Hepatocyte (in vitro differentiated cells): ENCODE results near the gene TDRKH. TPM values are rescaled to one million over a fixed set of nuclear protein-coding genes. Genes with fewer than 3 reads are reported as not detected.

ENCODE experiments used
- DNase-seq: peaks from one replicate; pipeline ENCODE4 v3.0.0-alpha.2; 2016; ENCODE audit warnings: low spot score
- H2AFZ ChIP-seq: fragments of 200-600 bp; sonication (generic); 2 replicates; pipeline ENCODE4 v1.6.0; 2016; ENCODE audit warnings: antibody characterized with exemption, mild to moderate bottlenecking
- H3K27ac ChIP-seq: fragments of 200-600 bp; sonication (generic); 2 replicates; pipeline ENCODE4 v1.5.1; 2016; ENCODE audit warnings: mild to moderate bottlenecking
- H3K27me3 ChIP-seq: fragments of 200-600 bp; sonication (generic); 2 replicates; pipeline ENCODE4 v1.6.1; 2016
- H3K36me3 ChIP-seq: fragments of 200-600 bp; sonication (generic); replicated peaks from 2 replicates; pipeline ENCODE4 v1.5.1; 2016; ENCODE audit warnings: low read depth; ENCODE audit not compliant: insufficient read depth
- H3K4me1 ChIP-seq: fragments of 200-600 bp; sonication (generic); 2 replicates; pipeline ENCODE4 v1.5.1; 2016; ENCODE audit warnings: mild to moderate bottlenecking, moderate library complexity; ENCODE audit not compliant: insufficient read depth
- H3K4me2 ChIP-seq: fragments of 200-600 bp; sonication (generic); 2 replicates; pipeline ENCODE4 v1.6.0; 2016
- H3K4me3 ChIP-seq: fragments of 200-600 bp; sonication (generic); 2 replicates; pipeline ENCODE4 v1.5.1; 2016; ENCODE audit warnings: mild to moderate bottlenecking
- H3K79me2 ChIP-seq: fragments of 200-600 bp; sonication (generic); 2 replicates; pipeline ENCODE4 v1.6.0; 2017; ENCODE audit warnings: mild to moderate bottlenecking
- H3K9me2 ChIP-seq: fragments of 200-600 bp; sonication (generic); replicated peaks from 2 replicates; pipeline ENCODE4 v1.6.0; 2017; ENCODE audit warnings: mild to moderate bottlenecking; ENCODE audit not compliant: insufficient read depth
- H3K9me3 ChIP-seq: fragments of 200-600 bp; sonication (generic); 2 replicates; pipeline ENCODE4 v1.5.1; 2016; ENCODE audit warnings: low read depth, mild to moderate bottlenecking
- H4K20me1 ChIP-seq: fragments of 200-600 bp; sonication (generic); 2 replicates; pipeline ENCODE4 v1.6.0; 2016; ENCODE audit warnings: mild to moderate bottlenecking; ENCODE audit not compliant: insufficient read depth, poor library complexity, severe bottlenecking
- CTCF ChIP-seq: fragments of 200-600 bp; sonication (generic); IDR thresholded peaks from 2 replicates; pipeline ENCODE4 v1.5.1; 2016; ENCODE audit warnings: antibody characterized with exemption, mild to moderate bottlenecking; ENCODE audit not compliant: poor library complexity
- EZH2 ChIP-seq: fragments of 200-600 bp; sonication (generic); IDR thresholded peaks from 2 replicates; pipeline ENCODE4 v1.6.1; 2016; ENCODE audit warnings: antibody characterized with exemption, mild to moderate bottlenecking, borderline replicate concordance
- EZH2phosphoT487 ChIP-seq: fragments of 200-600 bp; sonication (generic); IDR thresholded peaks from one replicate; pipeline ENCODE4 v1.6.1; 2018; ENCODE audit warnings: antibody characterized with exemption, mild to moderate bottlenecking, low read depth, moderate library complexity; ENCODE audit not compliant: unreplicated experiment, severe bottlenecking
- WGBS: methylation state at CpG from one replicate; pipeline ENCODE4 v1.1.6; 2016; ENCODE audit warnings: low lambda C conversion rate; ENCODE audit errors: missing lambda C conversion rate; 5-methylcytosine and 5-hydroxymethylcytosine counted together
- polyA plus RNA-seq: library from polyadenylated mRNA; unstranded; fragments of >200 nt; fragmentation: Nextera tagmentation; extraction: Ambion mirVana; gene quantifications from 2 replicates; pipeline ENCODE4 v1.2.1, GENCODE V29; 2016
- total RNA-seq: library from RNA; depleted of rRNA; stranded (reverse); fragments of >200 nt; gene quantifications from 2 replicates; pipeline ENCODE4 v1.2.3, GENCODE V29; 2014

Gene TDRKH
- total and polyA plus RNA-seq, 2 experiments from 2014 or later = 1.8 to 3.4 TPM

- Histone ChIP-seq H4K20me1 (no peaks in the 10 kb centered on the region), H3K79me2 (no peaks in the 10 kb centered on the region), H3K4me2 (no peak overlapping the region), H3K27me3 (peaks cover 16% of the 10 kb centered on the region), H3K9me2 (no peaks in the 10 kb centered on the region), H3K4me1 (no peaks in the 10 kb centered on the region), H3K27ac (no peak overlapping the region), H3K36me3 (no peaks in the 10 kb centered on the region), H3K9me3 (no peaks in the 10 kb centered on the region), H3K4me3 (no peak overlapping the region), H2AFZ (no peak overlapping the region)
- TF ChIP-seq EZH2phosphoT487 = no peak
- no peak for TF ChIP-seq CTCF
- TF ChIP-seq EZH2 = no peak
- 86% methylated on average over 5 of the region's 5 CpGs for WGBS
- no peak for DNase-seq
Observed at GRCh38 chr1:151798571-151798970, 8.3 kb upstream of the TDRKH start.

- Histone ChIP-seq H4K20me1 (no peaks in the 10 kb centered on the region), H3K4me2 (peak overlapping the region; percentile 73), H3K9me2 (no peaks in the 10 kb centered on the region), H3K4me3 (peak overlapping the region; percentile 8), H3K27me3 (no peaks in the 10 kb centered on the region), H2AFZ (peak overlapping the region; percentile 42), H3K27ac (peak overlapping the region; percentile 0), H3K36me3 (no peaks in the 10 kb centered on the region), H3K79me2 (no peaks in the 10 kb centered on the region), H3K4me1 (no peaks in the 10 kb centered on the region), H3K9me3 (no peaks in the 10 kb centered on the region)
- peak; percentile 41 for DNase-seq
- TF ChIP-seq CTCF (no peak), EZH2phosphoT487 (no peak), EZH2 (no peak)
- under 1% methylated on average over 39 of the region's 52 CpGs for WGBS
Observed at GRCh38 chr1:151790940-151791651, 796 bp upstream of the TDRKH start.

GRCh38 chr1:151787689-151788088 lies 2.6 kb downstream of the TDRKH start:
- Histone ChIP-seq H4K20me1 (no peaks in the 10 kb centered on the region), H3K4me3 (no peak overlapping the region), H3K9me2 (no peaks in the 10 kb centered on the region), H3K4me2 (no peak overlapping the region), H3K27me3 (peaks cover 3% of the 10 kb centered on the region), H3K36me3 (no peaks in the 10 kb centered on the region), H2AFZ (no peak overlapping the region), H3K79me2 (no peaks in the 10 kb centered on the region), H3K27ac (no peak overlapping the region), H3K9me3 (no peaks in the 10 kb centered on the region), H3K4me1 (no peaks in the 10 kb centered on the region)
- no peak for DNase-seq
- TF ChIP-seq CTCF (no peak), EZH2 (no peak), EZH2phosphoT487 (no peak)
- WGBS = 90% methylated on average over 3 of the region's 3 CpGs
